ENCODE measurements around the gene SURF2.

DNA sequence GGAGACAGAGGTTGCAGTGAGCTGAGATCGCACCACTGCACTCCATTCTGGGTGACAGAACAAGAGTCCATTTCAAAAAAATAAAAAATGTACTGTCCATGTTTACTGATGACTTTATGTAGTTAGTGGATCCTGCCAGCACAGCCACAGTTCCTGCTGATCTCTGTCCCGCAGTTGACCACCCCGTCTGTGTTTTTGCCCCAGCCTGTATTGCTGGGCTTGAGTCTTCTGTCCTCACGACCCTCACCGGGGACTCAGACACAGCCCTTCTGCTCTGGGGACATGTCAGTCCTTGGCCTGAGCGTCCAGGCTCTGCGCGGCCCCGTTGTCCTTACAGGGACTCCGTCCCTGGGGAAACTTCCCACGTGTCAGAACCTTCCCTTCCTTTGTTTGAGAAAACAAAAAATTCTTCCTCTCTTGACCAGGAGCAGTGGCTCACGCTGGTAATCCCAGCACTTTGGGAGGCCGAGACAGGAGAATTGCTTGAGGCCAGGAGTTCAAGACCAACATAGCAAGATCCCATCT is 34.9 kb upstream of the SURF2 start:
- TF ChIP-seq, protein P1, sequence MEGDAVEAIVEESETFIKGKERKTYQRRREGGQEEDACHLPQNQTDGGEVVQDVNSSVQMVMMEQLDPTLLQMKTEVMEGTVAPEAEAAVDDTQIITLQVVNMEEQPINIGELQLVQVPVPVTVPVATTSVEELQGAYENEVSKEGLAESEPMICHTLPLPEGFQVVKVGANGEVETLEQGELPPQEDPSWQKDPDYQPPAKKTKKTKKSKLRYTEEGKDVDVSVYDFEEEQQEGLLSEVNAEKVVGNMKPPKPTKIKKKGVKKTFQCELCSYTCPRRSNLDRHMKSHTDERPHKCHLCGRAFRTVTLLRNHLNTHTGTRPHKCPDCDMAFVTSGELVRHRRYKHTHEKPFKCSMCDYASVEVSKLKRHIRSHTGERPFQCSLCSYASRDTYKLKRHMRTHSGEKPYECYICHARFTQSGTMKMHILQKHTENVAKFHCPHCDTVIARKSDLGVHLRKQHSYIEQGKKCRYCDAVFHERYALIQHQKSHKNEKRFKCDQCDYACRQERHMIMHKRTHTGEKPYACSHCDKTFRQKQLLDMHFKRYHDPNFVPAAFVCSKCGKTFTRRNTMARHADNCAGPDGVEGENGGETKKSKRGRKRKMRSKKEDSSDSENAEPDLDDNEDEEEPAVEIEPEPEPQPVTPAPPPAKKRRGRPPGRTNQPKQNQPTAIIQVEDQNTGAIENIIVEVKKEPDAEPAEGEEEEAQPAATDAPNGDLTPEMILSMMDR (conservative IDR thresholded peaks at IDR 0.05; ENCODE audit: low read depth, low read length) = no peak
- TF ChIP-seq EZH2phosphoT487 (IDR thresholded peaks at IDR 0.05; ENCODE audit: borderline replicate concordance, low read length) = no peak
